ENCODE results near the gene RAB44. TPM values are rescaled to one million over a fixed set of nuclear protein-coding genes. Genes with fewer than 3 reads are reported as not detected.

RAB44 gene
- total and polyA plus RNA-seq, 9 of the 15 experiments (the other 6 are each of a cell fraction or from before 2014, with no cell fraction given), result not detected

GRCh38 chr6:36719126-36719525, 21.5 kb downstream of the RAB44 start (continued):
- TF ChIP-seq, protein P1, sequence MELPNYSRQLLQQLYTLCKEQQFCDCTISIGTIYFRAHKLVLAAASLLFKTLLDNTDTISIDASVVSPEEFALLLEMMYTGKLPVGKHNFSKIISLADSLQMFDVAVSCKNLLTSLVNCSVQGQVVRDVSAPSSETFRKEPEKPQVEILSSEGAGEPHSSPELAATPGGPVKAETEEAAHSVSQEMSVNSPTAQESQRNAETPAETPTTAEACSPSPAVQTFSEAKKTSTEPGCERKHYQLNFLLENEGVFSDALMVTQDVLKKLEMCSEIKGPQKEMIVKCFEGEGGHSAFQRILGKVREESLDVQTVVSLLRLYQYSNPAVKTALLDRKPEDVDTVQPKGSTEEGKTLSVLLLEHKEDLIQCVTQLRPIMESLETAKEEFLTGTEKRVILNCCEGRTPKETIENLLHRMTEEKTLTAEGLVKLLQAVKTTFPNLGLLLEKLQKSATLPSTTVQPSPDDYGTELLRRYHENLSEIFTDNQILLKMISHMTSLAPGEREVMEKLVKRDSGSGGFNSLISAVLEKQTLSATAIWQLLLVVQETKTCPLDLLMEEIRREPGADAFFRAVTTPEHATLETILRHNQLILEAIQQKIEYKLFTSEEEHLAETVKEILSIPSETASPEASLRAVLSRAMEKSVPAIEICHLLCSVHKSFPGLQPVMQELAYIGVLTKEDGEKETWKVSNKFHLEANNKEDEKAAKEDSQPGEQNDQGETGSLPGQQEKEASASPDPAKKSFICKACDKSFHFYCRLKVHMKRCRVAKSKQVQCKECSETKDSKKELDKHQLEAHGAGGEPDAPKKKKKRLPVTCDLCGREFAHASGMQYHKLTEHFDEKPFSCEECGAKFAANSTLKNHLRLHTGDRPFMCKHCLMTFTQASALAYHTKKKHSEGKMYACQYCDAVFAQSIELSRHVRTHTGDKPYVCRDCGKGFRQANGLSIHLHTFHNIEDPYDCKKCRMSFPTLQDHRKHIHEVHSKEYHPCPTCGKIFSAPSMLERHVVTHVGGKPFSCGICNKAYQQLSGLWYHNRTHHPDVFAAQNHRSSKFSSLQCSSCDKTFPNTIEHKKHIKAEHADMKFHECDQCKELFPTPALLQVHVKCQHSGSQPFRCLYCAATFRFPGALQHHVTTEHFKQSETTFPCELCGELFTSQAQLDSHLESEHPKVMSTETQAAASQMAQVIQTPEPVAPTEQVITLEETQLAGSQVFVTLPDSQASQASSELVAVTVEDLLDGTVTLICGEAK (IDR thresholded peaks at IDR 0.05), result no peak
- TF ChIP-seq, protein P1 (CRISPR knock-in tag; IDR thresholded peaks at IDR 0.05), result no peak

Data from K562 (cell line).